Thyroid gland (tissue), 4 donors: ENCODE results near the gene BACE1-AS.

Source experiments
- POLR2A ChIP-seq, 2 donors: fragments of 450-650 bp; IDR thresholded peaks; one replicate each; pipeline ENCODE4 v1.6.1; 2017; ENCODE audit warnings: antibody characterized with exemption in 2 of 2, mild to moderate bottlenecking in 2 of 2, moderate library complexity in 1 of 2
- TF ChIP-seq, protein P1 (sequence below), 6 experiments: fragments of 200-600 bp in 3 of 6; fragments of 450-650 bp in 3 of 6; sonication (generic) in 3 of 6; IDR thresholded peaks; one replicate each; pipeline ENCODE4 v1.5.1; 2016 to 2019; ENCODE audit warnings: antibody characterized with exemption in 6 of 6, mild to moderate bottlenecking in 2 of 6, inconsistent platforms in 1 of 6, moderate library complexity in 1 of 6

GRCh38 chr11:117302228-117302627 lies 11.1 kb downstream of the BACE1-AS start:
- TF ChIP-seq, protein P1, sequence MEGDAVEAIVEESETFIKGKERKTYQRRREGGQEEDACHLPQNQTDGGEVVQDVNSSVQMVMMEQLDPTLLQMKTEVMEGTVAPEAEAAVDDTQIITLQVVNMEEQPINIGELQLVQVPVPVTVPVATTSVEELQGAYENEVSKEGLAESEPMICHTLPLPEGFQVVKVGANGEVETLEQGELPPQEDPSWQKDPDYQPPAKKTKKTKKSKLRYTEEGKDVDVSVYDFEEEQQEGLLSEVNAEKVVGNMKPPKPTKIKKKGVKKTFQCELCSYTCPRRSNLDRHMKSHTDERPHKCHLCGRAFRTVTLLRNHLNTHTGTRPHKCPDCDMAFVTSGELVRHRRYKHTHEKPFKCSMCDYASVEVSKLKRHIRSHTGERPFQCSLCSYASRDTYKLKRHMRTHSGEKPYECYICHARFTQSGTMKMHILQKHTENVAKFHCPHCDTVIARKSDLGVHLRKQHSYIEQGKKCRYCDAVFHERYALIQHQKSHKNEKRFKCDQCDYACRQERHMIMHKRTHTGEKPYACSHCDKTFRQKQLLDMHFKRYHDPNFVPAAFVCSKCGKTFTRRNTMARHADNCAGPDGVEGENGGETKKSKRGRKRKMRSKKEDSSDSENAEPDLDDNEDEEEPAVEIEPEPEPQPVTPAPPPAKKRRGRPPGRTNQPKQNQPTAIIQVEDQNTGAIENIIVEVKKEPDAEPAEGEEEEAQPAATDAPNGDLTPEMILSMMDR (IDR thresholded peaks at IDR 0.05), result no peak
- no peak for TF ChIP-seq POLR2A (IDR thresholded peaks at IDR 0.05)
